Colon (tissue), 2 donors: Measurements from ENCODE around the gene SEMA3C.
A peak's percentile ranks its signal among the peaks of the same experiment; 100 is the strongest.

Experiments used
- FAIRE-seq: peaks from 2 replicates; lab custom pipeline; 2012; peaks lifted over from hg19 to GRCh38; lab: Jason Lieb, UNC
- donor health status: control.
- donor health status: control.

SEMA3C gene

DNA sequence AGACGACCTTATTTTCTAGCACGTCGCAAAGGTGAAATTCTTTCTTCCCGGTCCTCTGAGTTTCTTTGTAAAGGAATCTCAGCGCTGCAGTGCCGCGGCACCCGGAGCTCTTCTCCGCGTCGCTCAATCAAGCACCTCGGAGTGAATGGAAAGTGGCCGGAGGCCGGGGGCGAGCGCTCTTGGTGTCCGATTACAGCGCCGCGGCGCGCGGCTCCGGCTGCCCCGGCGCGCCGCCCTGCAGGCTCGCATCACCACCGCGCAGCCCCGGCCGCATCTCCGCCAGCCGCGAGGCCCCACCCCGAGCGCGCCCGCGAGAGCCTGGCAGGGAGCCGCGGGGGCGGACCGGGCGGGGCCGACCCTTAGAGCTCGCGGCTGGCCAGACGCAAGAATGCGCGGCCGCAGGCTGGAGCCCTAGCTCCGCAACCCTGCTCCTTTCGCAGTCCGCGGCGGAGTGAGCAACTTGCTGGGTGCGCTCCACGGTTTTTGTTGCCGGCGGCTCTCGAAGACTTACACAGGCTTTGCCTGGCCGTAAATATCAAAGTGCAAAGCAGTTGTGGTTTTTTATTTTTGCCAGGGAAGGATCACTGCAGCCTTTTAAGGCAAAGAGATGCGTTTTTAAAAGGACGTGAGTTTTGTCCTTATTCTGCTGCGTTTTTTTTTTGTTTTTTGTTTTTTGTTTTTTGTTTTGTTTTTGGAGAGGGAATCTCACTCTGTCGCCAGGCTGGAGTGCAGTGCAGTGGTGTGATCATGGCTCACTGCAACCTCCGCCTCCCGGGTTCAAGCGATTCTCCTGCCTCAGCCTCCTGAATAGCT lies at the start of gene SEMA3C:
SEMA3C (minus strand) TSS at position 143 of the 813 bp plus-strand sequence. CDS start 2,270 bp downstream, outside the sequence.
- FAIRE-seq: no peak

DNA sequence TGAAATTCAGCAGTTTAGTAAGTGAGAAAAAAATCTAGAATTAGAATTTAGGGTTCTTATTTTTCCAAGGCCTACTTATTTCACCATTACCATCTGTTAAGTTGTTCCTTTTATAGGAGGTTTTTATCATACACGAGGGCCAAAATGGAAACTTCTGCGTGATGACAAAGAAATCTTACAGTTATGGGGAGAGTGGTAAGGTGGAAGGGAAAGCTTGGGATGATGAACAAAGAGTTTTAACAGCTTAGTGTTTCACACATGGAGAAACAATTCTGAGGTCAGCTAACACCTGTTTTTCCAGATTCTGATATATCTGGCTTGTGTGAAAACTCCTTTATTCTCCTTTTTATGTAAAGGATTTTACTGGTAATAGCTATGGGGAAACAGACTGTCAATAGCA lies 49.8 kb upstream of the SEMA3C start:
- no peak for FAIRE-seq

DNA sequence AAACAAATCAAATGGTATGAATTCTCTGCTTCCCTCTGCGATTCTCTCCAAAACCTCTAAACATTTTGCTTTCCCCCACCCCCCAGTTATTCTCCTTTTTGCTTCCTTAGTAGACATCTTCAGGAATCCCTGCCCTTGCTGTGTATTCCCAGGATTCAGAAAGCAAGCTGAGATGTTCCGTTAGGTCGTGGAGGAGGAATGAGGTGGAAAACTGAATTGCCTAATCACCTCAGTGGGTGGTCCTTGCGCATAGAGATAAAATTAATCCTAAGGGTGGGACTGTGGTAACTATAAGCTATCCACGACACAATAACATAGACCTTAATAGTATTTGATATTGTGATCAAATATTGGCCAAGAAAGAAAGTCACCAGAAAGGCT lies 49.1 kb upstream of the SEMA3C start:
- FAIRE-seq: no peak

DNA sequence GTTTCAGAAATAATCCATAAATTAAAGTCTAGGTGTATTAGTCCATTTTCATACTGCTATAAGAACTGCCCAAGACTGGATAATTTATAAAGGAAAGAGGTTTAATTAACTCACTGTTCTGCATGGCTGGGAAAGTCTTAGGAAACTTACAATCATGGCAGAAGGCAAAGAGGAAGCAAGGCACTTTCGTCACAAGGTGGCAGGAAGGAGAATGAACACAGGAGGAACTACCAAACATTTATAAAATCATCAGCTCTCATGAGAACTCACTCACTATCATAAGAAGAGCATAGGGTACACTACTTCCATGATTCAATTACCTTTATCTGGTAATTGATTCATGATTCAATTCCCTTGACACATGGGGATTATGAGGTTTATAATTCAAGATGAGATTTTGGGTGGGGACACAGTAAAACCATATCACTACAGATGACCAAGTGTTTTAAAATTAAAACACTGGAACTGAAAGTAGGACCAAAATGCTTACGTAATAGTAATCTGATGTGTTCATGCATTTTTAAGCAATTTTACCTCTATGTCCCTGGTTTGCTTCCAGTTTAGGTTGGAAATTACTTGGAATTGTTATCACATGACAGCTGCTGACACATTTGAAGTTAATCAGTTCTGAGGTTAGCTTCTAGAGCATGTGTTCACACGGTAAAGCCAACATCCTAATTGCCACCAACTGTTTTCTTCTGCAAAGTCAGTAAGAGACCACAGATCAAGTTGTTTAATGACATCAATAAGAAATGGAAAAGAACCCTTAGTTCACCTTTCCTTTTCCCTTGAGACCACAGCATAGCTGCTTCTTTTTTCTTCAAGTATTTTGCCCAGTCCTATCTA lies 48.4 kb upstream of the SEMA3C start:
- no peak for FAIRE-seq

DNA sequence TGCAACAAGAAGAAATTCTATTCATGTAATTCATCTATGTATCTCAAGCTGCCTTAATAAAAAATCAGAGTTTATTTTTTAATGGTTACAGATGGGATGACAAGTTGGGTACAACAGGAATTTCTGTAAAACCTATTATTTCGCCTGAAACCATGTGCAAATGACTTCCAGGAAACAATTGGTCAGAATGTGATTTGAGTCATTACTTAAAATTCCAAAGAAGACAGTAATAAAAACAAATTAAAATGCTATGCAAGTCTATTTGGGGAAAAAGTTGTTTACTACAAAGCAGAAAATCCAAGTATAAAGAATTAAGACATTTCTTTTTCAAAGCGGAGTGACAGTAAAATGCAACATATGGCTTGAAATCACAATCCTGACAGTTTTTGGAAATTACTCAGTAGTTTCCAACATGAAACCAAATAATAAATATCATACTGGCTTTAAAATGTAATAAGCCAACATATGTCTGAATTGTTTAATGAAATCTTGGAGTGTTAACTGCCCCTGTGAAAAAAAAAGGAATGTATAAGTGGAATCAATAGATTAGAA lies 41.5 kb upstream of the SEMA3C start:
- no peak for FAIRE-seq

DNA sequence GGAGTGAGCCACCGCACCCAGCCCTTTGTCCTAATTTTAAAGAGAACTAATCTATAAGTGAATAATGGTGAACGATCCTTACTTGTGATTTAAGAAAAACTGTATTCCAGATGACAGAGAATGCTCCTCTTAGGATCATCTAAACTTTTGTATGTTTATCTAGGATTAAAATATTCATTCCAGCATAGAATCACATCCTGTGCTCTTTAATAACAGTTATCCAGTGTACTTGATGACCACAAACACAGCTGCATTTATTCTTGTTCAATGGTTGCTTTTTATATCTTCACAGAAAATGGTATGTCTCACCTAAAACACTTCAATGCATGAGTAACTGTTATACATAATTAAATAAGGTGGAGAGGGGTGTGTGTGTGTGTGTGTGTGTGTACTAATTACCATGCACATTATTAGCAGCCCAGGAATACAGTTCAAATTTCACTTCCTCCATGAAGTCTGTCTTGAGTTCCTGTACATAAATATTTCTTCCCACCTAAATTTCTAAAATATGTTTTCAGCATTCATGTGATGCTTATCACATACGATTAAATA lies 38.5 kb upstream of the SEMA3C start:
- no peak for FAIRE-seq

DNA sequence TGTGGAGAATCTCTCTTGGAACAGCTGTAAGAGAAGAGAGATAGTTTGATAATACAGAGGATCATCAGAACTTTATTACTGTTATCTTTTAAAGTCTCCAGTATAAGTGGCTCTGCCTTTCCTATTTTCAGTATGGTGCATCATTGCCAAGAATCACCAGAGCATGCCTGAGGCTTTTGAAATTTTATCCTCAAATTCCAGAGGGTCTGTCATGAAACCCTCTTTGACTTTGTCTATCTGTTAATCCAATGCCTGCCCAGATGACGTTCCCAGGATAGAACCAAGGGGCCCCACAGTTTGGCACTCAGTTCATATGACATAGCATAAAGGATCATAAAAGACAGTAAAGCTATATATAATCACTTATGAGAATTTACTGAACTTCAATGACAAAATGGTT lies 35.3 kb upstream of the SEMA3C start:
- no peak for FAIRE-seq

DNA sequence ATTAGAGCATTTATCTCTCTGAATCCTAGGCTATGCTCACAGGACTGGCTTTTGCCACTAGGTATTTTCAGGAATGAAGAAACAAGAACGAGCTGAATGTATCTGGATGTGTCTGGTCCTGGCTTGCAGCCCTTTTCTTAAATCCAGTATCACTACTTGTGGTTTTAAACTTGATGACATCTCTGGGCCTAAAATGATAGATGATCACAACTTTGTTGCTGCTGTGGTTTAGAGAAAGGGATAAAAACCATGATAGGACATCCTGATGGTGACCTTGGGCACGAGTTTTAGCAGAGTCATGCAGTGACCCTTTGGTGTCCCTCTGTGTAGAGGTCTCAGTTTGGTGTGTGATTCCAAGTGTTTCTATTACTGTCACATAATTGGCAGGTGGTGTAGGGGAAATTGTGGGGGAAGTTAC lies 31.7 kb upstream of the SEMA3C start:
- FAIRE-seq: no peak

DNA sequence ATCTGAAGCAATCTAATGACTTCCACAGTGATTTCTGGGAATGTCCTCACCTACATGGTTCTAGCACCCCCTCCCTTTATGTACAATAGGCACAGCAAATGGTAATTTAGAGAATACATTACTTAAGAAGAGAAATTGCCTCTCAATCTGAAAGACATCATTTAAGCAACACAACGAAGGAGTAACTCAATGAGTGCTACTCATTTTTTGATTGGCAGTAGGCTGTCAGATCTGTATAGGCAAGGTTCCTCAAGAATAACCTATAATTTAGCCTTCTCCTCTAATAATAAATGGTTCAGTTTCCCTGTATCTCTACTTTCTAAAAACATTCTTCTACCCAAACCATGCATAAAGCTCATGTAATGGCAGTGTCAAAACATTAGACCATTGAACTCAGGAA lies 30.6 kb upstream of the SEMA3C start:
- FAIRE-seq: no peak

DNA sequence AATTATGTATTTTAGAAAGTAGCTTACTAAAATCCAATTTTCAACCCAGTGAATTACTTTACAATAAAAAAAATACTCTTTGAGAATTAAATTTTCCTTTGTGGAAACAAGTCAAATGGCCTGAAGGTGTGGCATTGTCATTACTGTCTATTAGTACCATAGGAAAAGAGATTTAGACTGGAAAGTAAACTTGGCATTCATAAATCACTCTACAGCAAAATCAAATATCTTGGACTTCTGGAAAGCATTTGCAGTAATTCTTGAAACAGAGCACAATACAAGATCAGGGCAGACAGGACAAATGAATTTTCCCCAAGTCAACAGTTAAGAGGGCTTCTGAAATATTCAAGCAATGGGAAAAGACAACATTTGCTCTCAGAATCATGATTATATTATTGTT lies 28.0 kb upstream of the SEMA3C start:
- no peak for FAIRE-seq

DNA sequence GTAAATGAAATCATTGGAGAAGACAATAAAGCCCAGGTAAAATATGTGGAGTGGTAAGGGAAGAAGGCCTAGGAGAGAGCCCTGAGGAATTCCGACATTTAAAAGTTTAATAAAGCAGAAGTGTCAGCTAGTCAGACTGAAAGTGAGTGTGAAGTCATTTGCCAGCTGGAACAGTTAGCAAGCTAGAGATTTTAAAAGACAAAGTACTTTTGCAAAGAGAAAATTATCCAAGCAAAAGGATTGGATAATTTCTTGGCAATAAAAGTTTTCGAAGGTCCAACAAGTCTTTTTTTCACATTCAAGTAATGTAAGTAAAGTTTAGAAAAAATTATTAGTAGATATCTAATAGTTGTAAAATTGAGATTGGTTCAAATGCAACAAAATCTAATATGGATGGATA lies 27.1 kb upstream of the SEMA3C start:
- FAIRE-seq: no peak

DNA sequence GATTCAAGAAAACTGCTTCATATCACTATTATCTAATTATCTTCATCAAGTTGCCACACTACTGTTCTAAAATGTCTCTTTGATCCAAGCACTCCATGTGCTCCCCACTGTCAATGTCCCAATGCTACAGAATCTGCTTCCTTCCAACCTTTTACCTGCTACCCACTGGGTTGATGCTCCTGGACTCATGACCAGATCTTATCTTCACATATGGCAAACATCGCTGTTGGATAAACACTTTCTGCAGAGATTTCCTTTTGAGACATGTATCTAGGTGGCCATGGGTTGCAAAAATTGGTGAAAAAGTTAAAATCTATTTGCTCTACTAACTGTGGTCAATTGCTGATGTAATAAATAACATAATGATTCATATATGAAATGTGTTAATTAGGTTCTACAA lies 24.5 kb upstream of the SEMA3C start:
- no peak for FAIRE-seq

DNA sequence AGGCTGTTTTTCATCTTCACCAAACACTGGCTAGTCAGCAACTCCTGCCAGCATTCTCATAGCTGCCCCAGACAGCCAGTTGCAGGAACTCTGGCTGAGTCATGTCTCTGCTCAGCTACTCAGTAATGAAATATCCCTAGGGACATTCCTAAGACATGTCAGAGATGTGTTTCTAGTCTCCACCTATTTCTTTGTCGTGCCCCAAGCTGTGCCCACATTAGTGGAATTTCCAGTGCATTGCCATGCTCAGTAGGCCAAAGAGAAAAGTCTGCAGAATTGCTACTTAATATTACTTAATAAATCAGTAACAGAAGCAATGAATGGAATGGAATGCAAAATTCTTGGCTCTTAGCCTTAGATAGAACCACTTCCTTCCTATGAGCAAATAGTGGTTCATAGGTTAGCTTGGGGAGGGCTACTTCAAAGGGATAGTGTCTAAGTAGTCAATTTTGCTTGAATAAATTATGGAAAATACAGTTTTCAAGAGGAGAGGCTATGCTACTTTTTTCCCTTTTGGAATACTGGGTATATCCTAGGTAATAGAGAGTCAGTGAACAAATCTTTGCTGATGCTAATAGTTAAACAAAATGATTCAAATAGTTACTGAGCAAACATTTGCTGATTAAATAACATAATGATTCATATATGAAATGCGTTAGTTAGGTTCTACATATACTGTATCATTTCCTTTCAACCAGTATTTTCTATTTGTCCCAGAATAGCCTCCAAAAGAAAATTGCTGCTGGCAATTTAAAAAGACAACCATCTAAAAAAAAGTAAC lies 23.6 kb upstream of the SEMA3C start:
- no peak for FAIRE-seq

DNA sequence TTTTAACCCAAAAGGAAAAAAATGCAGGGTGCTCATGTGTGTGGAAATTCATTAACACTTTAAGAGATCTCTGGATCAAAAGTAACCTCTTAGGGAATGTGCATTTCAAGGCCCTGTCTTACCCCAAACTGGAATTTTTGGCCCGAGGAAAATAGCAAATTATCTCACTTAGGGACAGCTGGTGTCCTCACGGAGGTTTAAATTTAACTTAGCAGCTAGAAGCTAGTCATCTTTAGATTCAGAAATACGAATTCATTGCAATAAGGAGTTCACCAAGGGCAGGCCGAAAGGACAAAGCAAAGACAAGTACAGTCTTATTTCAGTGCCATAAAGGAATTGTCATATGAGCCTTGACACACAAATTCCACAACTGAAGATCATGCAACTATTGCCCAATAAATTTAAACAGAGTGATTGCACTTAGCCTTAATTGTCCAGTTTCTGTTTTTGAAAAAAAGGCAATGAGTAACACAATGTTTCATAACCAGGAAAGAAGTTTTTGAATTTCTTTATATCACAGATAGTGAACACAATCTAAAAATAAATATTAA lies 22.4 kb upstream of the SEMA3C start:
- FAIRE-seq: peak; percentile 14

DNA sequence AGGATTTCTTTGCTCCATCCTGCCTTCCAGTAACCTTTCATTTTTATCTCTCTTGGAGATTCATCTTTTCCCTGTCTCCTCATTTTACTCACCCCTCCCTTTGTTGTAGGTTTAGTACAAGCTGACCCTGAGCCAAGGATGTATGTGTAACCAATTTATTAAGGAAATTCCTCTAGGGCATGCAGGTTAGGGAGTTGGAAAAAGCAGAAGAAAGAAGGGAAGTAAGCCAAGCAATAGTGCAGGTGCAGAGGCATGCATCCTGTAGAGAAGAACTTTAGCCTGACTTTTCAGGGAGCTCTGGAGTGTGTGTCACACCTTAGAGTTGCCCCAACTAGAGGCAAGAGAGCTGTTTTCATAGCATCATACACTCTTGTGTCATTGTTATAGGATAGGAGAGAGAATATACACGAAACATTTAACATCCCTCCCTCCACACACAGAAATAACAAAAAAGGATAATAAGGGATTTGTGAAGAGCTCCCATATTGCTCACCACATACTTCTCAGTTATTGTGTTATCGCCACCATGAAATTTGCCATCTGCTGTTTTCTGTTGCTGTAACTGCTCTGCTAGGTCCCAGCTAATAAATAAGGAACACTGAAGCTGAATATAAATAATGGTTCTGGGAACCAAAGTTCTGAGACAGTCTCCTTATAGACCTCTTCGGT lies 21.8 kb upstream of the SEMA3C start:
- no peak for FAIRE-seq

DNA sequence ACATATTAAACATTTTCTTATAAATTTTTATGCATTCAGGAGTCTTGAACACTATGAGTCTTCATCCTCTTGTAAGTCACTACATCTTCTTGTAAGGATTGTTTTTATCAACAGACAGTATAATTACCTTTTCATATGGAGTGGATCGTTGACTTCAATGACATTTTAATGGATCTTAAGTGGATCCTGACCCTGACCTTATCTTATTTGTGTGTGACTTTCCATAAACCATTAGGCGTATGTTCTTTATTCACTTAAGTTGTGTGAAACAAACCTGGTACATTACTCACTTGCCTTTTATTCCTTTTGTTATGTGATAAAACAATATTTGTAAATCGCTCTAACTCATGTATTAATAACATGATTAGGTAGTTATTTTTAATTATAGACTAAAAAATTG lies 18.5 kb upstream of the SEMA3C start:
- no peak for FAIRE-seq

DNA sequence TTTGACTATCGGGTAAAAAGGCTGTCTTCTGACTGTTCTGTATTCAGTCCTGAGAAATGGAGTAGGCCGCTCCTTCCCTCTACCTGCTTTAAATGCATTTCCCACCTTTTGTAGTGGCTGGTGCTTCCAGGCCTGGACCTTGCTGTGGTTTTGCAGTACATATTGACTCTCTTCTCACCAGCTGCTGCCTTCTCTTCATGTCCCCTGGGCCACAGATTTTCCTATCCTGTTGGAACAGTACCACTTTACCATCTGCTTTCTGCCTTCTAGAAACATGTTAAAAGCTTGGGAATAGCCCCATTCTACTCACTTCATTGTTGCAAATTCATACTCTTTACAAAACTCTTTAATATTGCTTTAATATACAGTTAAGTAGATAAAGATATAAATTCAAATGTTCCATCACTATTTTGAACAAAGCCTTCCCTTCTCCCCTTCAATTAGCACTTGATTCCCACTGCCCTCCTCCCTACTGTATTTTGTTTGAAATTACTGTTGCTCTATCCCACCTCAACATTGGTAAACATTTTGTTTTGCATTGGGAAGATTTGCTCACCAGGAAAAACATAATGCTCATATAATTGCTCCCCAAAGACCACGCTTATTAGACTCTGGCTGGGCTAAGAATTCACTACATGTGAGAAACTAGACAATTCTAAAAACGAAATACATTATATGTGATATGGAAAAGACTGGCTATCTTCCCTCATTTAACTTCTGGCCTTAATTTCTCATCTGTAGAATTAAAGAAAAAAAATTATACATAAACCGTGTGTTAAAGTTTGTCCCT lies 17.3 kb upstream of the SEMA3C start:
- no peak for FAIRE-seq

DNA sequence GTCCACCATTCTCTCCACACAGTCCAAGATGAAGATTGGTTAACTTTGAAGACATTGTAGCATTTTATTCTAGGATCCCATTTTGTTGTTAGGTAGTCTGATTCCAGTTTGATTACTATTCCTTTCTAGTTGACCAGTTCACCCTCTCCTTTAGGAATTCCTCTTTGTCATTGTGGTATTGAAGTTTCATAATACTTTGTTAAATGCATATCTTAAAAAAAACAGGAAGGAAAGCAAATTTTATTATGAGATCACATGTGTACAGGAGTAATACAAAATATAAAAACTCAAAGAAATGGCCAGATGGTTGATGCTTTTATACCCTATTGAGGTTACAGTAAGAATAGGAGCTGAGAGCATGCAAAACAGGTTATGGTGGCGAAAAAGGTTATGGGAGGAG lies 15.5 kb upstream of the SEMA3C start:
- FAIRE-seq: no peak

DNA sequence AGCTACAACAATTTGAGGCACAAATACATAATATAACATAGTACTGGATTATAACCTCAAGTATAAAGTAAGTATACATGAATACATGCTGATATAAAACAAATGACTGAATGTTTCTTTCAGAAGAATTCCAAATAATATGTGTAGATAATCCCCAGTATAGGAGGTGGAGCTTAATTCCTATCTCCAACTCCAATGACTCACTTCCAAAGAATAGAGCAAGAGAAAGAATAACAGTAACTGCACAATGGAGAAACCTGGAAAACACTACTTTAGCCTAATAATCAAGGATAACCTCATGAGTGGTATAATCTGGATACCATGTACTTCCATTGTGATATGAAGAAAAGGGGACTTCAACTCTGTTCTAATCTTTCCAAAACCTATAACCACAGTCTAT lies 13.7 kb upstream of the SEMA3C start:
- no peak for FAIRE-seq

DNA sequence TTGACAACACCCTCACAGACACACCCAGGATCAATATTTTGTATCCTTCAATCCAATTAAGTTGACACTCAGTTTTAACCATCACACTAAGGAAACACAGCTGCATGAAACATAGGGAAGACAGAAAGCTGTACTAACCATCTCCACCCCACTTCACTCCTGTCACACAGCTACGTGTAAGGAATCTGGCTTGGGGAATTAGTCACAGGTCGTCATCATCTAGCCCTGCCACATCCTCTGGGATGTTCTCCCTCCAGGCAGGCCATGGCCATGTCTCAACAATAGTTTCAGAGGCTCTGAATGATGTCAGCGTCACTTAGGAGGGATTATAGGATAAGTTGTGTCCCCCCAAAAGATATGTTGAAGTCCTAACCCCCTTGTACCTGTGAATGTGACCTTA lies 10.8 kb upstream of the SEMA3C start:
- FAIRE-seq: no peak
